Non-pigmented ciliary epithelial cell (primary cell): Measurements from ENCODE around the gene ZIM2.

Source experiments
- DNase-seq: peaks from one replicate; pipeline ENCODE4 v3.0.0-alpha.2; 2010; ENCODE audit warnings: low read depth

ZIM2 gene

DNA sequence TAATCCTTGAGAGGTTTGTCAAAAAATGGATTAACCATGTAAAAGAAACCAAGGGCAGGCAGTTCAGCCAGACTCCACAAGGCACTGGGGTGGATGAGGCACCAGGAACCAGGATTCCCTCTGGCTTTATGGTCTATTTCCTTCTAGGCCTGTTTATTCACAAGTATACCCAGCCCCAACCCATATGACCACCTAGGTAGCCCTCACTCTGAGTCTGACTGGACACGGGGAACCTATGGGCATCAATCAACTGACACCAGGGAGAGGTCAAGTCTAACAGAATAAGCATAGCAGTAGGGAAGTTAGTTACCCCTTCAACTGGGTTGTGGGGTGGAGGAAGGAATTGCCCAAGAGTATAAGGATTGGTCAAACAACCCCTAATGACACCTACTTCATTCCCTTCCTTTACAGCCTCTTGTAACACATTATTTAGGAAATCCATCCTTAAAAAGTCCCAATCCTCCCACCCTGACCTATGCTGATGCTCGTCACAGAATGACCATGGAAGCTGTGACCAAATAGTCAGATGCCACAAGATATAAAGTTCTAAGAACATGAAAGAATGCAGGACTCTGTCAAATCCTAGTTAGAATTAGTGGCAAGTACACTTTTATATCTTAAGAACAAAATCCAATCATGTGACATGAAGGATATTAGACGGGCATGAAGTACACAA lies 31.7 kb downstream of the ZIM2 start:
- DNase-seq: no peak

DNA sequence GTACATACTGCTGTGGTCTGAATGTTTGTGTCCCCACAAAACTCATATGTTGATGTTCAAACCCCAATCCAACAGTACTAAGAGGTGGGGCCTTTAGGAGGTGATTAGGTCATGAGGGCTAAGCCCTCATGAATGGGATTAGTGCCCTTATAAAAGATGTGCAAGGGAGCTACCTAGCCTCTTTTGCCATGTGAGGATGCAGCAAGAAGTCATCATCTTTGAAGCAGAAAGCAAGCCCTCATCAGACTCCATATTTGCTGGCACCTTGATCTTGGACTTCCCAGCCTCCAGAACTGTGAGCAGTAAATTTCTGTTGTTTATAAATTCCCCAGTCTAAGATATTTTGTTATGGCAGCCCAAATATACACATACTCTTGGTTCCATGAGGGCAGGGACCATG lies 33.9 kb downstream of the ZIM2 start:
- no peak for DNase-seq

DNA sequence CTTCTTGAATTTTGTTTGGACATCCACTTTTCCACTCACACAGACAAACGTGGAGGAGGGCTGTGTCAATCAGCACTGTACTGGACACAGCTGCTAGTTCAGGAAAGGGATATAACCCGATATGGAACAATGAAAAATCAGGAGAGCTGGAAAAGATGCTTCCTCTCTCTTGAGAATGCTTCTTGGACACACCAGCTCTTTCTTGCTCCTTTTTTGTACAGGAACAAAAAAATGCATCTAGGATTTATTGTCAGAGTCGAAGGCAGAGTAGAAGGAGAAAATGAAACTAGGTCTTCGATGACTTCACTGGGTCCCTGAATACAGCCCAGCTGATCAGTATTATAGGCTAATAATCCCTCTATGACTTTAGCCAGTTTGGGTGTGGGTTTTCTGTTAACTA lies 62.2 kb downstream of the ZIM2 start:
- DNase-seq: no peak

DNA sequence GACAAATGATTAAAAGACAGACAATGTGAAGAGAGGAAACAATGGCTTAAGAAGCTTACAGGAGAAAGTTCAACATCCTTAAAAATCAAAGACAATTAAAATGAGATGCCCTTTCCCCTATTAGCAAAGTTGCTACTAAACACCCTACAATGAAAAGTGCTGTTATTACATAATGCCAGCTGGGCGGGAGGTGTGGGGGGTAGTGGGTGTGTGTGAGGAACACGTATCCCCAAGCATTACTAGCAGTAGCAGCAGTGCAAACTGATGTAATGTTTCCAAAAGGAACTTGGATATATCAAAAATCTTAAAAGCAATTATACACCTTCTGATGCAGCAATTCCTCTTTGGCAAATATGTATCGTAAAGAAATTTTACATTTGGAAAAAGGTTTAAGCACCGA lies 70.9 kb downstream of the ZIM2 start:
- DNase-seq: no peak

DNA sequence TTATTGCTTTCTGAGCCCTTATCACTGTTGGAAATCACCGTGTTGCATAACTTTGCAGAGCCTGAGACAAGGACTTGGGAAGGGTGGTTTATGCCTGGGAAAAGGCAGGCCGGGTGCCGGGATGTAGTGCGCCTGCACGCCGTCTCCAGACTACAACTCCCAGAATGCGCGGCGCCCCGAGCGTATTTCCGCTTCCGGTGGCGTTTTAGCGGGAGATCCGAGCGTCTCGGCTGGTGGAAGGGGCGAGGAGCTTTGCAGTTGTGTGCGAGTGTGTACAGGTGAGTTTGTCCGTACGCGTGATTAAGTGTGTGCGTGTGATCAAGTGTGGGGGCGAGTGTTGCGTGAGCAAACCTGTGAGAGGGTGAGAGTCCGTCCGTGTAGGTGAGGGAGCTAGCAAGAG lies 75.4 kb downstream of the ZIM2 start:
- no peak for DNase-seq

DNA sequence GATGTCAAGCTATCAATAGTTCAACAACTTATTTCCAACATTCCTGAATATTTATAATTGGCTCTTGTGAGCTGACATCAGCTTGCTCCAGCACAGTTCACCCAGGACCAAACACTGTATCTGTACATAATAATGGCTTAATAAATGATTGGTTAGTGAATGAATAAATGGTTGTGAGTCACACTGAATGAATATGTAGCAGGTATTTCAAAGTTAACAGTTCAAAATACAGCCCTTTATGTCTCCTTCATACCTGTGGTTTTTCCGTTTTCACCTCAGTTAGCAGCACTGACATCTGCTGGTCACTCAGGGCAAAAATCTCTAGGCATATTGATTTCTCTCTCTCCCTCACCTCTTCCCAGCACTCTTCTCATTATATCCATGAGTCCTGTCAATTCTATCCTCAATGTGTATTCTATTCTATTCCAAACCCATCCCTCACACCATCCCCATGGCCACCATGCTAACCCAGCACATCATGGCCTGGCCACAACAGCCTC lies 76.3 kb downstream of the ZIM2 start:
- DNase-seq: no peak

DNA sequence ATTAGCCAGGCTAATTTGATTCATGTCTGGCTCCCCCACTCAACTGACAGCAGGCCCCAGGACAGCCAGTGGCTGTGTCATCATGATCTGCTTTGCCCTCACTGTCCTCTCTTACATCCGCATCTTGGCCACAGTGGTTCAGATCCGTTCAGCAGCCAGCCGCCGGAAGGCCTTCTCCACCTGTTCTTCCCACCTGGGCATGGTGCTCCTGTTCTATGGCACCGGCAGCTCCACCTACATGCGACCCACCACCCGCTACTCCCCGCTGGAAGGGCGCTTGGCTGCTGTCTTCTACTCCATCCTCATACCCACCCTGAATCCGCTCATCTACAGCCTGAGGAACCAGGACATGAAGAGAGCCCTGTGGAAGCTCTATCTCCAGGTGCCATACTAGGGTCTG lies 79.7 kb downstream of the ZIM2 start:
- DNase-seq: no peak

DNA sequence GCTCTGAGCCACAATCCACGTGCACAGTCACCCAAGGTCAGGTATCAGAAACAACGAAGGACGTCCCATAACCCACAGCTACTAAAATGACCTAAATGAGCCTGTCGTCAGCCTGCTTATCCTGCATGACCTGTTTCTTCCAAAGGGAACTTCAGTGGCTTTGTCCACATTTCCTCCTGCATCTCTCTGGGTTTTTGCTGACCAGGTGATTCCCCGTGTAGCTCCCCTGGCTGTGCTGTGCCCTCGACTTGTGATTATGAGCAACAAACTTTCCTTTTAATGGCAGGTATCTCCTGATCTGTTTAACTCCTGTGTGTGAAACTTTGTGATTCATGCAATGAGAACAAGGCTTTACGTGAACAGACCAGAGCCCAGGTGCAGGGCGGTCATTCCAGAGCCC lies 81.0 kb downstream of the ZIM2 start:
- DNase-seq: no peak

DNA sequence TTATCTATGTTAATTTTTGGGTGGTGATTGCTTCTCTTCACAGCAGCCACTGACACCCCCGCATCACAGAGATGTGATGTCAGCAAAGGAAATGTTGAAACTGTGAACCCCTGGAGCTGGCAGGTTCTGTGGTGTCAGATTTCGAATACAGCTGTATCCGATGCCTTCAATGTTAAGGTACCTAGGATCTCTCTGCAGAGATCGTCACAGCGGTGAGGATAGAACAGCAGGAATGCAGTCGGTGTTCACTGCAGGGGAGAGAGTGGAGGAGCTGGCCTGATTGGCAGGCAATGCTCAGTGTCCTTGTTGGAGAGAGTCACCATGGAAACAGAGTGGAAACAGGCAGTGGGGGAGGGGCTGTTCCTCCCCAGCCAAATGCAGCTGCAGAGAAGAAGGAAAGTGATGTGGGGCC lies 89.4 kb downstream of the ZIM2 start:
- DNase-seq: no peak

DNA sequence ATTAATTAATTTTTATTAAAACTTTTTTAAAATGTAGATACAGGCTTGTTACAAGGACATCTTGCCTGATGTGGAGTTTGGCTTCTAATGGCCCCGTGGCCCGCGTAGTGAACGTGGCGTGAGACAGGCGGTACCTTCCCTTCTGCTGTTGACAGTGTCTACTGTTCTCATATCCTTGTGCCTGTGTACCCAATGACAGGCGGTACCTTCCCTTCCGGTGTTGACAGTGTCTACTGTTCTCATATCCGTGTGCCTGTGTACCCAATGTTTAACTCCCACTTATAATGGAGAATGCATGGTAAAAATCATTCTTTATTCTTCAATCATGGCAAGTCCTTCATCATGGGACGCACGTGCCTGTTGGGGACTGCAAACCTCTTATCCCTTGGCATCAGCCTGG lies 89.9 kb downstream of the ZIM2 start:
- no peak for DNase-seq

DNA sequence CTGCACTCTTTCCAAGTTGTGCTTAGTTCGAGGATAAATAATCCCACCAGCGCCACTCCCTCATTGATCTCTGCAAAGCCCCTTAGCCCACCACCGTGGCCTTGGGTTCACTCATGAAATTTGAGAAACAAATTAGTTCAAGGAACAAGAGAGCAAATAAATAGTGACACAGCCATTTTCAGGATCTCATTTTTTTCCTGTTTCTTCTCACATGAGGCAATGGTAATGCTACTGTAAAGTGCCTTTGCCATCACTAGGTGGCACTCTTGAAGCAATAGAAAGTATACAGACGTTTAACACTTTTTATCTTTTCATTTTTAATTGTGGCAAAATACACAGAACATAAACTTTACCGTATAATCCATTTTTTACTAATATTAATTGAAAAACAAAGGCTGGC lies 92.1 kb downstream of the ZIM2 start:
- no peak for DNase-seq

DNA sequence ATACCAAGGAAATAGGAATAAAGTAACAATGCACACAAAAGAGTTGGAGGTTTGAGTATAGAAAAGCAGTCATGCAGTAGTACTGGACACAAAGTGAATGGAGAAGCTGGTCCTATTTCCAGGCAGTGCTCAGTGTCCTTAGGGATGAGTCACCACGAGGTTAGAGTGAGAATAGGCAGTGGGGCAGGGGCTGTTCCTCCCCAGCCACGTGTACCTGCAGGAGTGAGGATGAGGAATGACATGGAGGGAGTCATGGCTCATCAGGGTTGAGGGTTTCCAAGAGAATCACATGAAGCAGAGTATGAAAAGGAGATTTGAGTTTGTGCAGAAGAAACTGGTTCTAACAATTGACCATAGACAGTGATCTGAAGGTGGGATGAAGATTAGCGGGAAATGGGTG lies 94.2 kb downstream of the ZIM2 start:
- DNase-seq: no peak

DNA sequence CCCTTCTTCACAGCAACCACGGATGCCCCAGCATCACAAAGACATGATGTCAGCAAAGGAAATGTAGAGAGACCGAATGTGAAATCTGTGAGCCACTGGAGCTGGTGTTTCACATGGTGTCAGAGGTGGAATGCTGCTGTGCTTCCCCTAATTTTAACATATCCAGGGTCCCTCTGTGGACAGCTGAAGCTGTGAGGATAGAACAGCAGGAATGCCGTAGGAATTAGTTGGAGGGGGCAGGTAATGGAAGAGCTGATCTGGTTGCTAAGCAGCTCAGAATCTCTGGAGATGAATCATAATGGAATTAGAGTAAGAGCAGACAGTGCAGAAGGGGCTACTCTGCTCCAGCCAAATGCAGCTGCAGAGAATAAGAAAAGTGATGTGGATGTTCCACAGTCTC lies 100.0 kb downstream of the ZIM2 start:
- no peak for DNase-seq

DNA sequence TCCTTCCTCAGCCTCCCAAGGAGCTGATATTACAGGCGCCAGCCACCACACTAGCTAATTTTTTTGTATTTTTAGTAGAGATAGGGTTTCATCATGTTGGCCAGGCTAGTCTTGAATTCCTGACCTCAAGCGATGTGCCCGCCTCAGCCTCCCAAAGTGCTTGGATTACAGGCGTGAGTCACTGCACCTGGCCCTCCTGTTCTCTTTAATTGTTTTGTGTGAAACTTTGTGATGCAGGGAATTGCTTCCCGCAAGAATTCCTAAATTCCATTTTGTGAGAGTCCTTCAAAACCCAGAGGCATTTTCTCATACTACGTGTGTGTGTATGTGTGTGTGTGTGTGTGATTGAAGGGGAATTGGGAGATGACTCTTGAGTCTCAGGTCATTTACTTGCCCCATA lies 104.0 kb downstream of the ZIM2 start:
- no peak for DNase-seq

DNA sequence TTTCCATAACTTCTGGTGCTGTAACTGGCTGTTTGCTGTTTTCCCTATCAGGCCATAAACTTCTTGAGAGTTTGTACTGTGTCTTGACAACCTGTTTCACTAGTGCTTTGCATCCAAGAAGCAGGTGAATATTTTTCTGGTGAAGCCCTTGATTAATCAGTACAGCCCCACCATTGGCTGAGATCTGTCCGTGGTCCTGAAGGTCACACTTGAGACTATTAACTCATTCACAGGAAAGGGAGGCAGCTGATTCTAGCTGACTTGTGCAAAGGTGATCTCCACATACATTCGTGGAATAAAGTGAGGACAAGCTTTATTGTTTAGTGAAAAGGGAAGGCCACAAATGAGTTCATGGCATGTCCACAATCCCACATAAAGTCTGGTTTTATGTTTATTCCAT lies 107.5 kb downstream of the ZIM2 start:
- no peak for DNase-seq

DNA sequence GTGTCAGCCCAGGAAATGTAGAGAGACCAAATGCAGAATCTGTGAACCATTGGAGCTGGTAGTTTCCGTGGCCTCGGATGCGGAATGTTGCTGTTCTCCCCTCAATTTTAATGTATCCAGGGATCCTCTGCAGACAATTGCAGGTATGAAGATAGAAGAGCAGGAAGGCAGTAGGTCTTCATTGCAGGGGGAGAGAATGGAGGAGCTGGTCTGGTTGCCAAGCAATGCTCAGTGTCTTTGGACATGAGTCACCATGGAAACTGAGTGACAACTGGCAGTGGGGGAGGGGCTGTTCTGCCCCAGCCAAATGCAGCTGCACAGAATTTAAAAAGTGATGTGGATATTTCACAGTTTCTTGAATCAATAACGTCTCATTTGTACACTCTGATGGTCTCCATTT lies 112.8 kb downstream of the ZIM2 start:
- DNase-seq: no peak

DNA sequence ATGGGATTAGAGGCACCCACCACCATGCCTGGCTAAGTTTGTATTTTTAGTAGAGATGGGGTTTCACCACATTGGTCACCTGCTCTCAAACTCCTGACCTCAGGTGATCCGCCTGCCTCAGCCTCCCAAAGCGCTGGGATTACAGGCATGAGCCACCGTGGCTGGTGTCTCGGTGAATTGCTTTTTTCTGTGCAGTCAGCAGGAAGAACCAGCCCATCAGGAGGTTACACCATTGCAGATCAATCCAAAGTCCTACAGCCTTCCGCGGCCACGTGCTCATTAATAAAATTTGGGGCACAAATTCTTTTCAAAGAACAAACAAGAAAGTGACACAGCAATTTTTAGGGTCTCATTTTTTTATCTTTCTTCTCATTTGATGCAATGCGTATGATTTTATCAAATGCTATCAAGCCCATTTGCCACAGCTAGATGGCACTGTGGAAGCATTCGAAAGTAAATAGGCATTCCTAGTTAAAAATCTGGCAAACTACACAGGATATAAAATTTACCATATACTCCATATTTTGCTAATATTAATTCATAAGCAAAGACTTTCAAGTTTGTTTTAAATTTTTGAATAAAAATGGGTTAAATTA lies 114.6 kb downstream of the ZIM2 start:
- no peak for DNase-seq
